Epithelial cell of proximal tubule (primary cell): ENCODE results near the gene IL12RB2. TPM values are rescaled to one million over a fixed set of nuclear protein-coding genes. Genes with fewer than 3 reads are reported as not detected.

Experiments used
- DNase-seq: peaks from one replicate; pipeline ENCODE4 v3.0.0-alpha.2; 2011; ENCODE audit warnings: low read depth
- H3K4me3 ChIP-seq: 2 replicates; pipeline ENCODE4 v1.5.1; 2011; ENCODE audit warnings: low read depth, mild to moderate bottlenecking, low read length
- CTCF ChIP-seq: conservative IDR thresholded peaks from 2 replicates; pipeline ENCODE4 v1.5.1; 2012; ENCODE audit warnings: low read depth, mild to moderate bottlenecking, low read length
- total RNA-seq: library from RNA; depleted of rRNA; stranded (reverse); fragments of >200 nt; gene quantifications from 2 replicates; pipeline ENCODE4 v1.2.3, GENCODE V29; 2015

Gene IL12RB2
- total RNA-seq, 1 donor from 2014 or later = 1.3 TPM

GRCh38 chr1:67342076-67342890 lies 34.6 kb downstream of the IL12RB2 start:
- TF ChIP-seq CTCF = no peak
- no peak for DNase-seq
- no peak overlapping the region for H3K4me3 ChIP-seq

- no peak for TF ChIP-seq CTCF
- DNase-seq = no peak
Observed at GRCh38 chr1:67345556-67345955, 37.9 kb downstream of the IL12RB2 start.

GRCh38 chr1:67346982-67347381 lies 39.3 kb downstream of the IL12RB2 start:
- H3K4me3 ChIP-seq = no peak overlapping the region
- no peak for DNase-seq
- TF ChIP-seq CTCF = no peak

More at GRCh38 chr1:67345556-67345955, 37.9 kb downstream of the IL12RB2 start:
- no peak overlapping the region for H3K4me3 ChIP-seq

GRCh38 chr1:67347688-67348472 lies 40.2 kb downstream of the IL12RB2 start:
- TF ChIP-seq CTCF = peak; percentile 87
- no peak overlapping the region for H3K4me3 ChIP-seq
- no peak for DNase-seq

GRCh38 chr1:67348586-67349252 lies 41.0 kb downstream of the IL12RB2 start:
- no peak for DNase-seq
- TF ChIP-seq CTCF = no peak
- H3K4me3 ChIP-seq = no peak overlapping the region

- TF ChIP-seq CTCF = no peak
- no peak overlapping the region for H3K4me3 ChIP-seq
- no peak for DNase-seq
Observed at GRCh38 chr1:67350783-67351182, 43.1 kb downstream of the IL12RB2 start.
